ENCODE results near the gene OR2A25.
"Not testable (repeated sequence)": the region's sequence is repeated elsewhere in the genome, so short reads cannot be mapped to it uniquely, and the experiment has no call there.

The OR2A25 gene

GRCh38 chr7:144069511-144069910, at the start of gene OR2A25:
Gene OR2A25, plus strand, starts transcription at chr7:144069811. Its CDS starts 4,409 bp downstream, at chr7:144074220.
- DNase-seq, result no peak

GRCh38 chr7:144020340-144020739, 49.3 kb upstream of the OR2A25 start:
- no peak for DNase-seq

GRCh38 chr7:144022169-144022568, 47.4 kb upstream of the OR2A25 start:
- DNase-seq, result no peak

- DNase-seq, result no peak
Measured at GRCh38 chr7:144023171-144023827, 46.3 kb upstream of the OR2A25 start.

GRCh38 chr7:144024213-144024612, 45.4 kb upstream of the OR2A25 start:
- no peak for DNase-seq

GRCh38 chr7:144026203-144026883, 43.3 kb upstream of the OR2A25 start:
- no peak for DNase-seq

- peak; percentile 5 for DNase-seq
Measured at GRCh38 chr7:144027070-144027469, 42.5 kb upstream of the OR2A25 start.

- no peak for DNase-seq
Measured at GRCh38 chr7:144027974-144028373, 41.6 kb upstream of the OR2A25 start.

GRCh38 chr7:144028547-144028946, 41.1 kb upstream of the OR2A25 start:
- no peak for DNase-seq

GRCh38 chr7:144032516-144032915, 37.1 kb upstream of the OR2A25 start:
- no peak for DNase-seq

- no peak for DNase-seq
Measured at GRCh38 chr7:144032985-144033709, 36.5 kb upstream of the OR2A25 start.

GRCh38 chr7:144035385-144035784, 34.2 kb upstream of the OR2A25 start:
- no peak for DNase-seq

- DNase-seq, result no peak
Measured at GRCh38 chr7:144036302-144036885, 33.2 kb upstream of the OR2A25 start.

- no peak for DNase-seq
Measured at GRCh38 chr7:144037414-144038035, 32.1 kb upstream of the OR2A25 start.

- no peak for DNase-seq
Measured at GRCh38 chr7:144038887-144039286, 30.7 kb upstream of the OR2A25 start.

GRCh38 chr7:144048648-144049047, 21.0 kb upstream of the OR2A25 start, which contains the start of gene OR2A5:
Gene OR2A5, plus strand, starts transcription at chr7:144048948. Its CDS starts 1,454 bp downstream, at chr7:144050402.
- DNase-seq, result peak; percentile 34

- no peak for DNase-seq
Measured at GRCh38 chr7:144049491-144049890, 20.1 kb upstream of the OR2A25 start.

- no peak for DNase-seq
Measured at GRCh38 chr7:144050093-144050492, 19.5 kb upstream of the OR2A25 start.

- DNase-seq, result not testable (repeated sequence)
Measured at GRCh38 chr7:144050884-144051283, 18.7 kb upstream of the OR2A25 start.

GRCh38 chr7:144057954-144058353, 11.7 kb upstream of the OR2A25 start:
- no peak for DNase-seq

- DNase-seq, result peak; percentile 39
Measured at GRCh38 chr7:144063710-144064109, 5.9 kb upstream of the OR2A25 start.

- DNase-seq, result no peak
Measured at GRCh38 chr7:144069953-144070352, 342 bp downstream of the OR2A25 start.

- no peak for DNase-seq
Measured at GRCh38 chr7:144074374-144074773, 4.8 kb downstream of the OR2A25 start.
